Osteocyte (in vitro differentiated cells): ENCODE results near the gene HPSE. TPM values are rescaled to one million over a fixed set of nuclear protein-coding genes. Genes with fewer than 3 reads are reported as not detected.

Experiments
- DNase-seq: peaks from one replicate; pipeline ENCODE4 v3.0.0; 2021; ENCODE audit warnings: mixed read lengths; ENCODE audit not compliant: unreplicated experiment; ENCODE audit errors: extremely low spot score
- H3K27ac Mint-ChIP-seq: one replicate; pipeline ENCODE4 v1.8.0; 2021; ENCODE audit warnings: mild to moderate bottlenecking, mixed read lengths; ENCODE audit not compliant: unreplicated experiment
- H3K27me3 Mint-ChIP-seq: one replicate; pipeline ENCODE4 v1.8.0; 2021; ENCODE audit warnings: mixed read lengths; ENCODE audit not compliant: unreplicated experiment
- H3K36me3 Mint-ChIP-seq: one replicate; pipeline ENCODE4 v1.8.0; 2021; ENCODE audit warnings: mixed read lengths; ENCODE audit not compliant: unreplicated experiment
- H3K4me1 Mint-ChIP-seq: one replicate; pipeline ENCODE4 v1.8.0; 2021; ENCODE audit warnings: mixed read lengths; ENCODE audit not compliant: unreplicated experiment
- H3K4me3 Mint-ChIP-seq: one replicate; pipeline ENCODE4 v1.8.0; 2021; ENCODE audit warnings: mild to moderate bottlenecking, moderate library complexity, mixed read lengths; ENCODE audit not compliant: unreplicated experiment
- H3K9me3 Mint-ChIP-seq: one replicate; pipeline ENCODE4 v1.8.0; 2021; ENCODE audit warnings: mixed read lengths; ENCODE audit not compliant: unreplicated experiment
- total RNA-seq: library from RNA; stranded (reverse); gene quantifications from 2 replicates; pipeline ENCODE4 v1.2.1, GENCODE V29; 2021
- TF ChIP-seq, protein P1 (sequence below): fragments of 200-600 bp; sonication (generic); IDR thresholded peaks from 2 replicates; pipeline ENCODE4 v1.5.0; 2021; ENCODE audit warnings: antibody characterized with exemption, mild to moderate bottlenecking, moderate library complexity

Gene HPSE
- total RNA-seq, 1 donor from 2014 or later, result 4.9 TPM

- no peak for DNase-seq
- no peak overlapping the region for H3K27ac Mint-ChIP-seq
- no peaks in the 10 kb centered on the region for H3K27me3 Mint-ChIP-seq
- H3K36me3 Mint-ChIP-seq, result peaks cover 7% of the 10 kb centered on the region
- H3K9me3 Mint-ChIP-seq, result no peaks in the 10 kb centered on the region
- TF ChIP-seq, protein P1, sequence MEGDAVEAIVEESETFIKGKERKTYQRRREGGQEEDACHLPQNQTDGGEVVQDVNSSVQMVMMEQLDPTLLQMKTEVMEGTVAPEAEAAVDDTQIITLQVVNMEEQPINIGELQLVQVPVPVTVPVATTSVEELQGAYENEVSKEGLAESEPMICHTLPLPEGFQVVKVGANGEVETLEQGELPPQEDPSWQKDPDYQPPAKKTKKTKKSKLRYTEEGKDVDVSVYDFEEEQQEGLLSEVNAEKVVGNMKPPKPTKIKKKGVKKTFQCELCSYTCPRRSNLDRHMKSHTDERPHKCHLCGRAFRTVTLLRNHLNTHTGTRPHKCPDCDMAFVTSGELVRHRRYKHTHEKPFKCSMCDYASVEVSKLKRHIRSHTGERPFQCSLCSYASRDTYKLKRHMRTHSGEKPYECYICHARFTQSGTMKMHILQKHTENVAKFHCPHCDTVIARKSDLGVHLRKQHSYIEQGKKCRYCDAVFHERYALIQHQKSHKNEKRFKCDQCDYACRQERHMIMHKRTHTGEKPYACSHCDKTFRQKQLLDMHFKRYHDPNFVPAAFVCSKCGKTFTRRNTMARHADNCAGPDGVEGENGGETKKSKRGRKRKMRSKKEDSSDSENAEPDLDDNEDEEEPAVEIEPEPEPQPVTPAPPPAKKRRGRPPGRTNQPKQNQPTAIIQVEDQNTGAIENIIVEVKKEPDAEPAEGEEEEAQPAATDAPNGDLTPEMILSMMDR, result no peak
- H3K4me1 Mint-ChIP-seq, result no peaks in the 10 kb centered on the region
- H3K4me3 Mint-ChIP-seq, result no peak overlapping the region
Measured at GRCh38 chr4:83316459-83317165, 18.0 kb downstream of the HPSE start.

DNA sequence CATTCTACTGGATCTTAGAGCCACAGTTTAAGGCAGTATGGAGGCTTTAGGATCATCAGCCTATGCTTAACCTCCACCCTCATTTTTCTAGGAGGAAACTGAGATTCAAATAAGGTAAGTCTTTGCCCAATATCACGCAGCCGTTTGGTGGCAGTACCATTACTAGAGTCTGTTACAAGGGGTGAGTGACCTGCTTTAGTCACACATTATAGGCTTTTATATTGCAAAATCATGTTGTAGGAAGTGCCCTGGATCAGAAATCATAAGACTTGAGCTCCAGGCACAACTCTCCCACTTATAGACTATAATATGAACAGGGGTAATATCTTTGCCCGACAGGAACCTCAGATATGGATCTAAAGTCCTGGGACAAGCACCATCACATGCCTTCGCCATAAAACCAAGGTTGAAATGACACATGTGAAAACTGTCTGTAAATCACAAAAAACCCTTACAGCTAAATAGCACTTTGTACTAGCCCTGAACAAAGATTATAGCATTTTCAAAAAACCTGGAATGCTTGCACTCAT, 19.2 kb downstream of the HPSE start:
- Mint-ChIP-seq H3K36me3 (peaks cover 3% of the 10 kb centered on the region), H3K4me1 (no peaks in the 10 kb centered on the region), H3K9me3 (no peaks in the 10 kb centered on the region), H3K27me3 (no peaks in the 10 kb centered on the region), H3K27ac (no peak overlapping the region), H3K4me3 (no peak overlapping the region)
- DNase-seq, result no peak
- TF ChIP-seq, protein P1, result no peak

- no peak for DNase-seq
- H3K36me3 Mint-ChIP-seq, result no peaks in the 10 kb centered on the region
- H3K9me3 Mint-ChIP-seq, result no peaks in the 10 kb centered on the region
- H3K27me3 Mint-ChIP-seq, result no peaks in the 10 kb centered on the region
- H3K4me3 Mint-ChIP-seq, result no peak overlapping the region
- TF ChIP-seq, protein P1, result no peak
- H3K4me1 Mint-ChIP-seq, result peaks cover 6% of the 10 kb centered on the region
- H3K27ac Mint-ChIP-seq, result no peak overlapping the region
Measured at GRCh38 chr4:83308672-83309071, 26.0 kb downstream of the HPSE start.

DNA sequence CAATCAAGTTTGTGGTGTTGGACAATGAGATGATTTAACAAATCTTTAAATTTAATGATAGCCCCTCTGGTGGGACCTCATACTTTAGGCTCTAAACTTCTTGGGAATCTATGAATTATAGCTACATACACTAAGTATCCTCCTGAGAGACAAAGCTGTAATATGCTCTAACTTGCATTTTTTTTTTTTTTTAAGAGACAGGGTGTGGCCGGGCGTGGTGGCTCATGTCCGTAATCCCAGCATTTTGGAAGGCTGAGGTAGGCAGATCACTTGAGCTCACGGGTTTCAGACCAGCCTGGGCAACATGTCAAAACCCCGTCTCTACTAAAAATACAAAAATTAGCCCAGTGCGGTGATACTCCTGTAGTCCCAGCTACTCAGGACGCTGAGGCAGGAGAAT, 26.7 kb downstream of the HPSE start:
- H3K4me1 Mint-ChIP-seq, result peaks cover 6% of the 10 kb centered on the region
- DNase-seq, result no peak
- no peak overlapping the region for H3K4me3 Mint-ChIP-seq
- no peaks in the 10 kb centered on the region for H3K9me3 Mint-ChIP-seq
- H3K27me3 Mint-ChIP-seq, result no peaks in the 10 kb centered on the region
- TF ChIP-seq, protein P1, result no peak
- no peak overlapping the region for H3K27ac Mint-ChIP-seq
- no peaks in the 10 kb centered on the region for H3K36me3 Mint-ChIP-seq

- Mint-ChIP-seq H3K27ac (no peak overlapping the region), H3K9me3 (no peaks in the 10 kb centered on the region), H3K4me3 (no peak overlapping the region), H3K36me3 (no peaks in the 10 kb centered on the region), H3K27me3 (no peaks in the 10 kb centered on the region), H3K4me1 (peaks cover 6% of the 10 kb centered on the region)
- DNase-seq, result no peak
- TF ChIP-seq, protein P1, result no peak
Measured at GRCh38 chr4:83305187-83305586, 29.5 kb downstream of the HPSE start.
